Colon (tissue), 2 donors: ENCODE results near the gene DOCK9.

Experiments used
- FAIRE-seq: peaks from 2 replicates; lab custom pipeline; 2012; peaks lifted over from hg19 to GRCh38; lab: Jason Lieb, UNC
- donor health status: control.
- donor health status: control.

DOCK9 gene

GRCh38 chr13:98977568-98978265, at the start of gene DOCK9:
Gene DOCK9 (minus strand): TSS chr13:98978064. CDS start chr13:98977909, 155 bp downstream.
- no peak for FAIRE-seq

GRCh38 chr13:99027260-99027659, 49.4 kb upstream of the DOCK9 start:
- no peak for FAIRE-seq

GRCh38 chr13:99022941-99023340, 45.1 kb upstream of the DOCK9 start:
- no peak for FAIRE-seq

- no peak for FAIRE-seq
These were observed 40.7 kb upstream of the DOCK9 start for GRCh38 chr13:99018418-99019180.

GRCh38 chr13:99015606-99016490, 38.0 kb upstream of the DOCK9 start:
- no peak for FAIRE-seq

GRCh38 chr13:99014522-99014921, 36.7 kb upstream of the DOCK9 start:
- no peak for FAIRE-seq

GRCh38 chr13:99013951-99014350, 36.1 kb upstream of the DOCK9 start:
- FAIRE-seq = no peak

- no peak for FAIRE-seq
These were observed 34.7 kb upstream of the DOCK9 start for GRCh38 chr13:99012539-99012938.

- no peak for FAIRE-seq
These were observed 32.2 kb upstream of the DOCK9 start for GRCh38 chr13:99009987-99010551.

- FAIRE-seq = no peak
These were observed 30.7 kb upstream of the DOCK9 start for GRCh38 chr13:99008577-99008976.

GRCh38 chr13:99007414-99007986, 29.6 kb upstream of the DOCK9 start:
- no peak for FAIRE-seq

GRCh38 chr13:99005609-99006008, 27.7 kb upstream of the DOCK9 start:
- FAIRE-seq = no peak

- FAIRE-seq = no peak
These were observed 27.1 kb upstream of the DOCK9 start for GRCh38 chr13:99004978-99005377.

- no peak for FAIRE-seq
These were observed 26.1 kb upstream of the DOCK9 start for GRCh38 chr13:99003851-99004471.

GRCh38 chr13:99003186-99003585, 25.3 kb upstream of the DOCK9 start:
- FAIRE-seq = no peak

GRCh38 chr13:99002172-99002710, 24.4 kb upstream of the DOCK9 start:
- no peak for FAIRE-seq

GRCh38 chr13:99000137-99000536, 22.3 kb upstream of the DOCK9 start:
- FAIRE-seq = no peak

GRCh38 chr13:98999639-98999952, 21.7 kb upstream of the DOCK9 start:
- FAIRE-seq = no peak

GRCh38 chr13:98998831-98999638, 21.2 kb upstream of the DOCK9 start:
- no peak for FAIRE-seq
